Measurements from ENCODE around the gene KCNQ5.
A peak's percentile ranks its signal among the peaks of the same experiment; 100 is the strongest.

Gene KCNQ5

GRCh38 chr6:72776456-72776855 lies 154.6 kb downstream of the KCNQ5 start:
- in situ Hi-C loops (cut with HindIII; ENCODE audit: low pct_unique_long_range_greater_than_20kb, low sequenced_read_pairs), result no loop called here
- no peak for DNase-seq (ENCODE audit: low read depth in 1 of 2, low spot score in 1 of 2)
- no peak for TF ChIP-seq JUND (IDR thresholded peaks at IDR 0.05; ENCODE audit: low read depth)

DNA sequence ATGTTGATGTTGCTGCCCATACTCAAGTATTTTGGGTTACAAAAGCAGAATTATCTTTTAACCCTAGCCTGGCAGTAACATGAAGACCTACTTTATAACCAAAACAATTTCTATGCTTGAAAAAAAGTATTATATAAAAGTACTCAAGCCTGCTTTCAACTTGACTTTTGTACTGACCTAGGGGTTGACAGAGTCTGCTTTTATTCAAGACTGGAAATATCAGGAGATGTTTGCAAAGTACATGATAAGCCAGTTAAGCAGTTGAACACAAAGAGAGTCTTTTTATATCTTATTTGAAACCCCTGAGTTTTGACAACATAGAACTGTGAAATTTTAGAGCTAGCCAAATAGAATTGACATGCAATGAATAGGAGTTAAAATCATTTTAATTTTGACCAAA lies 159.8 kb downstream of the KCNQ5 start:
- TF ChIP-seq JUND (IDR thresholded peaks at IDR 0.05; ENCODE audit: low read depth), result no peak
- no peak for DNase-seq (ENCODE audit: low read depth in 1 of 2, low spot score in 1 of 2)
- in situ Hi-C loops (cut with HindIII; ENCODE audit: low pct_unique_long_range_greater_than_20kb, low sequenced_read_pairs), result no loop called here

GRCh38 chr6:72783035-72783434 lies 161.2 kb downstream of the KCNQ5 start:
- TF ChIP-seq JUND (IDR thresholded peaks at IDR 0.05; ENCODE audit: low read depth), result no peak
- in situ Hi-C loops (cut with HindIII; ENCODE audit: low pct_unique_long_range_greater_than_20kb, low sequenced_read_pairs), result no loop called here
- no peak for DNase-seq (ENCODE audit: low read depth in 1 of 2, low spot score in 1 of 2)

DNA sequence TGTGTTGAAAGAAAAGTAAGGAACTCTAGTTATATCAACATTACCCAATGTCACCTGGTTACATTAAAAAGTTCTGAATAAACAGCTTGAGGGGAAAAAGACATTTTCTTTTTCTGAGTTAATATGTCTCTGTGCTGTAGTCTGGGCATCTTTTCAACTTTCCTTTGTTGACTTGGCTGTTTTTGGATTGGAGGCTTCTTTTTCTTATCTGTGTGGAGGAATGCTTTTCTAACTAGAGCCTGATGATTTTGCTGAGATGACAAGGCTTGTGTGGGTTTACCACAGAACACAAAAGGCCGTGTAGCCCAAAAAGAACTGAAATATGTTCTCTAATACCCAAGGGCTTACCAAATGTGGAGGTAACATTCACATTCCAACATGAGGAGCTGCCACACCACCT lies 161.8 kb downstream of the KCNQ5 start:
- peak in 1 of 2 experiments; percentile 42 for DNase-seq (ENCODE audit: low read depth in 1 of 2, low spot score in 1 of 2)
- no peak for TF ChIP-seq JUND (IDR thresholded peaks at IDR 0.05; ENCODE audit: low read depth)
- in situ Hi-C loops (cut with HindIII; ENCODE audit: low pct_unique_long_range_greater_than_20kb, low sequenced_read_pairs), result no loop called here

DNA sequence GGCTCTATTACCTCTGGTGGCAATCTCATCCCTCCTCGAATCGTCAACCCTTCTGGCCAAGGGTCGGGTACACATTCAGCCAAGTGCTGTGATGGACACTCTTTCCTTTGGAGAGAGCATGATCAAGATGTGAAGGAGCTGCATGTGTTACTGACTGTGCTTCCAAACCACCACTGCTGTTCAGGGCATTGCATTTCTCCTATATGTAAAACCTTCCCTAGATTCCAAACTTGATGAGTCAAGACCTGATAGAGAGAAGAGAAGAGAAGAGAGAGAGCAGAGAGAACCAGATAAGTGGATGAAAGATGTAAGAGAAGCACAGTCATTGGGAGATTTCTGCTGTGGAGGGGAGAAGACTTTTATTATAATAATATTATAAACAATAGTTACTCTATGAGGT lies 162.2 kb downstream of the KCNQ5 start:
- TF ChIP-seq JUND (IDR thresholded peaks at IDR 0.05; ENCODE audit: low read depth), result no peak
- in situ Hi-C loops (cut with HindIII; ENCODE audit: low pct_unique_long_range_greater_than_20kb, low sequenced_read_pairs), result no loop called here
- DNase-seq (ENCODE audit: low read depth in 1 of 2, low spot score in 1 of 2), result no peak

DNA sequence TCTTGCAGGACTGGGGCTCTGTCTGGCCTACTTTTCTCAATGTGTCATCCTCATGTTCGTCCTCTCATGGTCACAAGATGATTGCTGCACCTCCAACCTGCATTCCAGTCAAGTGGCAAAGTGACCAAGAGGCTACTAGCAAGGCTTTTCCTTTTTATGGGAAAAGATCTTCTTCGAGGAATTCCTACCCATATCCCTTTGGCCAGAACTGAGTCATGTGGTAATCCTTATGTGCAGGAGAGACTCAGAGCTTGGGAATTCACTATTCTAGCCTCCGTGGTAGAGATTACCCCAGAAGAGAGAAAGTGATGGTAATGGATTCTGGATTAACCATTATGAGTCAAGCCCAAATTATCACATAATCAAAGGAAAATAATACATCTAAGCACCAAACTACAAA lies 162.7 kb downstream of the KCNQ5 start:
- DNase-seq (ENCODE audit: low read depth in 1 of 2, low spot score in 1 of 2), result no peak
- TF ChIP-seq JUND (IDR thresholded peaks at IDR 0.05; ENCODE audit: low read depth), result no peak
- in situ Hi-C loops (cut with HindIII; ENCODE audit: low pct_unique_long_range_greater_than_20kb, low sequenced_read_pairs), result no loop called here

DNA sequence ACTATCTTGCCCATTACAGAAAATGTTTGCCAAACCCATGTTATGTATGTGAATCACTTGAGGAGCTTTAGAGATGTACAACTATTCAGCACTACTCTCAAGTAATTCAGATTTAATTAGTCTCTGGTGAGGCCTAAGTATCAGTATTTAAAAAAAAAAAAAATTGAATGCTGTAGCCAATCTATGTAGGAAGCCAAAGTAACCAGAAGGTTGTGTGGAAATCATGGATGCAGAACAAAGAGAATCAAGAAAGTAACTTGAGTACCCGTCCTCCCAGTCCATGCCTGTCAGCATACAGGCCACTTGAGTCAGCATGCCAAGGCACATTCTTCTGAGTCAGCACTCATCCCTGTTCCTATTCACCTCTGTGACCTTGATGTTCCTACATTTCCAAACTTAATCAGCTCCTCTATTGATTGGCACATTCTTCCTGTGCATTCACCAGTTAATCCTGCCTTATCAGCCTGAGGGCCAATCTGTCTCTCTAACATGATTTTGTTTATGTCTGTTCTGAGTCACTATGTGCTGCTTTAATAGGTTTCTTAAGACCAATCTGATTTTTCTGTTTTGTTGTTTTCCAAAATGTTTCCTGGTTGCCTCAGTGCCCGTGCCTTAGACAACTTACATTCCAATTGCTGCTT lies 165.6 kb downstream of the KCNQ5 start:
- in situ Hi-C loops (cut with HindIII; ENCODE audit: low pct_unique_long_range_greater_than_20kb, low sequenced_read_pairs), result no loop called here
- DNase-seq (ENCODE audit: low read depth in 1 of 2, low spot score in 1 of 2), result peak in 1 of 2 experiments; percentile 21
- TF ChIP-seq JUND (IDR thresholded peaks at IDR 0.05; ENCODE audit: low read depth), result no peak

DNA sequence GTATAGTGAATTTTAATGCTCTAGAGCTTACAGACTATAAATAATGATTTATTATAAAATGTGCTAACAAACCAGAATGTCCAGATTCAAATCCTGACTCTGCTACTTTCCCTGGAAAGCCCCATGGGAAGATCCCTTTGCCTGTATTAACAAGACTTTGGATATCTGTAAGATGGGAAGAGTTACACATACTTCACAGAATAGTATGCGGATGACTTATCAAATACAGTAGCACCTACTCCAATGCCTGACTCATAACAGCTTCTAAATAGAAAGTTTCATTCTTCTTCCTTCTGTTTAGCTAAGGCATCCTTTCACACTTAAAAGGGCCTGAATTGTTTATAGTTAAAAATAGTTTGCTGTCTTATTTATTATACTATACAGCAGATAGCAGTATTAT lies 166.3 kb downstream of the KCNQ5 start:
- TF ChIP-seq JUND (IDR thresholded peaks at IDR 0.05; ENCODE audit: low read depth), result no peak
- in situ Hi-C loops (cut with HindIII; ENCODE audit: low pct_unique_long_range_greater_than_20kb, low sequenced_read_pairs), result no loop called here
- no peak for DNase-seq (ENCODE audit: low read depth in 1 of 2, low spot score in 1 of 2)

- TF ChIP-seq JUND (IDR thresholded peaks at IDR 0.05; ENCODE audit: low read depth), result no peak
- in situ Hi-C loops (cut with HindIII; ENCODE audit: low pct_unique_long_range_greater_than_20kb, low sequenced_read_pairs), result no loop called here
These were observed 167.3 kb downstream of the KCNQ5 start for GRCh38 chr6:72789145-72789544.

GRCh38 chr6:72792692-72793091 lies 170.8 kb downstream of the KCNQ5 start:
- no peak for DNase-seq (ENCODE audit: low read depth in 1 of 2, low spot score in 1 of 2)
- in situ Hi-C loops (cut with HindIII; ENCODE audit: low pct_unique_long_range_greater_than_20kb, low sequenced_read_pairs), result no loop called here
- TF ChIP-seq JUND (IDR thresholded peaks at IDR 0.05; ENCODE audit: low read depth), result no peak

More at GRCh38 chr6:72789145-72789544, 167.3 kb downstream of the KCNQ5 start:
- no peak for DNase-seq (ENCODE audit: low read depth in 1 of 2, low spot score in 1 of 2)

GRCh38 chr6:72793641-72794395 lies 172.0 kb downstream of the KCNQ5 start:
- no peak for TF ChIP-seq JUND (IDR thresholded peaks at IDR 0.05; ENCODE audit: low read depth)
- DNase-seq (ENCODE audit: low read depth in 1 of 2, low spot score in 1 of 2), result no peak
- in situ Hi-C loops (cut with HindIII; ENCODE audit: low pct_unique_long_range_greater_than_20kb, low sequenced_read_pairs), result no loop called here

GRCh38 chr6:72798196-72798595 lies 176.3 kb downstream of the KCNQ5 start:
- DNase-seq (ENCODE audit: low read depth in 1 of 2, low spot score in 1 of 2), result no peak
- TF ChIP-seq JUND (IDR thresholded peaks at IDR 0.05; ENCODE audit: low read depth), result no peak
- in situ Hi-C loops (cut with HindIII; ENCODE audit: low pct_unique_long_range_greater_than_20kb, low sequenced_read_pairs), result no loop called here

- in situ Hi-C loops (cut with HindIII; ENCODE audit: low pct_unique_long_range_greater_than_20kb, low sequenced_read_pairs), result no loop called here
- no peak for TF ChIP-seq JUND (IDR thresholded peaks at IDR 0.05; ENCODE audit: low read depth)
- DNase-seq (ENCODE audit: low read depth in 1 of 2, low spot score in 1 of 2), result no peak
These were observed 188.0 kb downstream of the KCNQ5 start for GRCh38 chr6:72809746-72810379.
